K562 (cell line): ENCODE data around the gene PNMA8C. TPM values are rescaled to one million over a fixed set of nuclear protein-coding genes. Genes with fewer than 3 reads are reported as not detected.

ENCODE experiments used
- ATAC-seq: fragments of 200-7000 bp; cut with Tn5 transposase; 3 replicates; pipeline ENCODE4 v1.9.1; 2020; ENCODE audit warnings: moderate library complexity
- BruUV-seq: library from RNA; stranded (reverse); fragments of 400-500 nt; replicated peaks from 2 replicates; lab custom pipeline; 2021; lab: Mats Ljungman, UMichigan
- CTCF ChIA-PET: fragments of 300-600 bp; formaldehyde crosslinking; extraction: SDS; loops from one replicate; lab custom pipeline; 2021; ENCODE audit warnings: low intra/inter-chr PET ratio; lab: Yijun Ruan, JAX
- POLR2A ChIA-PET: fragments of 300-600, 350-650 bp; sonication (Branson Sonifier 250); formaldehyde crosslinking; extraction: SDS; loops from one replicate; lab custom pipeline; 2021; ENCODE audit warnings: antibody characterized with exemption, inconsistent platforms; lab: Yijun Ruan, JAX
- DNase-seq, 4 experiments: peaks; one replicate each; pipeline versions ENCODE4 v3.0.0 to v3.0.0-alpha.2; 2011 to 2018; ENCODE audit warnings: low spot score in 3 of 4, mixed read lengths in 3 of 4; ENCODE audit errors: extremely low read depth in 1 of 4
- FAIRE-seq: peaks from 2 replicates; lab custom pipeline; 2011; peaks lifted over from hg19 to GRCh38; lab: Jason Lieb, UNC
- H2AFZ ChIP-seq: 2 replicates; pipeline ENCODE4 v1.6.0; 2011; ENCODE audit warnings: low read depth, low read length, control low read depth, inconsistent platforms
- H3K27ac ChIP-seq: fragments of 200-600 bp; 3 replicates; pipeline ENCODE4 v1.8.0; 2011; ENCODE audit warnings: low read depth, mild to moderate bottlenecking, control low read depth, inconsistent platforms, low read length, moderate library complexity, mixed read lengths; ENCODE audit errors: extremely low read depth
- H3K27me3 ChIP-seq, 2 experiments: fragments of 300-600 bp in 1 of 2; 2 replicates in 1 of 2; 3 replicates in 1 of 2; pipeline versions ENCODE4 v1.6.0 to v1.8.0; 2011; ENCODE audit warnings: inconsistent platforms in 2 of 2, low read length in 2 of 2, mild to moderate bottlenecking in 1 of 2, mixed read lengths in 1 of 2, moderate library complexity in 1 of 2; ENCODE audit not compliant: control insufficient read depth in 2 of 2, insufficient read depth in 2 of 2
- H3K36me3 ChIP-seq: fragments of 300-600 bp; 3 replicates; pipeline ENCODE4 v1.8.0; 2011; ENCODE audit warnings: mild to moderate bottlenecking, low read length, inconsistent platforms; ENCODE audit not compliant: control insufficient read depth, insufficient read depth
- H3K4me1 ChIP-seq, 2 experiments: fragments of 200-600 bp in 1 of 2; replicated peaks in 1 of 2; 2 replicates in 1 of 2; 3 replicates in 1 of 2; pipeline versions ENCODE4 v1.5.1 to v1.8.0; 2011; ENCODE audit warnings: inconsistent platforms in 2 of 2, low read length in 2 of 2, mild to moderate bottlenecking in 1 of 2, mixed read lengths in 1 of 2, moderate library complexity in 1 of 2; ENCODE audit not compliant: control insufficient read depth in 2 of 2, insufficient read depth in 2 of 2
- H3K4me2 ChIP-seq: 2 replicates; pipeline ENCODE4 v1.6.1; 2011; ENCODE audit warnings: low read length, control low read depth, inconsistent platforms, mixed read lengths; ENCODE audit not compliant: insufficient read depth
- H3K4me3 ChIP-seq: fragments of 200-600 bp; sonication (generic), shearing (Covaris generic); 2 replicates; pipeline ENCODE4 v1.5.1; 2016; ENCODE audit warnings: control low read depth, inconsistent platforms
- H3K79me2 ChIP-seq: fragments of 200-600 bp; 3 replicates; pipeline ENCODE4 v1.8.0; 2011; ENCODE audit warnings: low read length, inconsistent platforms; ENCODE audit not compliant: control insufficient read depth, insufficient read depth
- H3K9ac ChIP-seq, 2 experiments: 2 replicates each; pipeline versions ENCODE4 v1.6.0 to v1.6.1; 2011; ENCODE audit warnings: low read depth in 2 of 2, low read length in 2 of 2, control low read depth in 1 of 2, inconsistent platforms in 1 of 2, mild to moderate bottlenecking in 1 of 2, mixed read lengths in 1 of 2; ENCODE audit not compliant: insufficient read depth in 1 of 2
- H3K9me1 ChIP-seq: one replicate; pipeline ENCODE4 v1.6.0; 2011; ENCODE audit warnings: inconsistent platforms, mild to moderate bottlenecking, low read length, moderate library complexity; ENCODE audit not compliant: control insufficient read depth, insufficient read depth
- H3K9me3 ChIP-seq: replicated peaks from 2 replicates; pipeline ENCODE4 v1.5.1; 2011; ENCODE audit warnings: low read depth, low read length, inconsistent platforms; ENCODE audit not compliant: control insufficient read depth, insufficient read depth
- H4K20me1 ChIP-seq: replicated peaks from 2 replicates; pipeline ENCODE4 v1.6.1; 2011; ENCODE audit warnings: low read length, inconsistent platforms, mixed read lengths; ENCODE audit not compliant: control insufficient read depth, insufficient read depth
- BMI1 ChIP-seq: fragments of 150-350 bp; IDR thresholded peaks from 2 replicates; pipeline ENCODE4 v1.6.1; 2014; ENCODE audit warnings: low read length
- DLX4 ChIP-seq: fragments of 250-450 bp; sonication (Bioruptor Pico); IDR thresholded peaks from 2 replicates; pipeline ENCODE4 v1.6.1; 2021; ENCODE audit warnings: mild to moderate bottlenecking
- ELF2 ChIP-seq: fragments of 250-450 bp; sonication (Bioruptor Pico); IDR thresholded peaks from 2 replicates; pipeline ENCODE4 v1.5.0; 2021; ENCODE audit warnings: mild to moderate bottlenecking
- EP400 ChIP-seq: fragments of 450-650 bp; IDR thresholded peaks from 2 replicates; pipeline ENCODE4 v1.6.1; 2017; ENCODE audit warnings: antibody characterized with exemption, mild to moderate bottlenecking, moderate library complexity
- HMBOX1 ChIP-seq: sonication (generic); IDR thresholded peaks from 2 replicates; pipeline ENCODE4 v1.6.1; 2016
- JUNB ChIP-seq: fragments of 450-650 bp; formaldehyde crosslinking; conservative IDR thresholded peaks from 2 replicates; pipeline ENCODE4 v1.4.0; 2020; ENCODE audit warnings: mild to moderate bottlenecking
- L3MBTL2 ChIP-seq: fragments of 450-650 bp; IDR thresholded peaks from 2 replicates; pipeline ENCODE4 v1.6.1; 2016; ENCODE audit warnings: mild to moderate bottlenecking, moderate library complexity
- MAX ChIP-seq: sonication (generic); formaldehyde crosslinking; IDR thresholded peaks from 2 replicates; pipeline ENCODE4 v1.9.0; 2022; ENCODE audit warnings: mild to moderate bottlenecking, missing genetic modification reagents
- POLR2H ChIP-seq: IDR thresholded peaks from 2 replicates; pipeline ENCODE4 v1.6.1; 2016; ENCODE audit warnings: missing genetic modification characterization, low read depth, mild to moderate bottlenecking, control low read depth, missing compliant biosample characterization, moderate library complexity
- RB1 ChIP-seq: fragments of 450-650 bp; IDR thresholded peaks from 2 replicates; pipeline ENCODE4 v1.6.1; 2017; ENCODE audit warnings: low read depth, mild to moderate bottlenecking
- SMAD4 ChIP-seq: fragments of 250-450 bp; sonication (Bioruptor Pico); conservative IDR thresholded peaks from 2 replicates; pipeline ENCODE4 v1.8.0; 2021; ENCODE audit warnings: inconsistent platforms, mild to moderate bottlenecking, moderate library complexity
- ZNF561 ChIP-seq: fragments of 450-650 bp; formaldehyde crosslinking; conservative IDR thresholded peaks from 2 replicates; pipeline ENCODE4 v1.4.0; 2020; ENCODE audit warnings: mild to moderate bottlenecking, moderate library complexity
- ZNF79 ChIP-seq: fragments of 250-450 bp; sonication (Bioruptor Pico); IDR thresholded peaks from 2 replicates; pipeline ENCODE4 v1.4.0; 2020; ENCODE audit warnings: low read depth, mild to moderate bottlenecking, moderate library complexity
- WGBS: fragments of 100-300 bp; shearing (Covaris generic); methylation state at CpG from one replicate; pipeline ENCODE4 v1.1.6; 2016; ENCODE audit warnings: low coverage, mixed read lengths; ENCODE audit not compliant: insufficient coverage; ENCODE audit errors: missing lambda C conversion rate; 5-methylcytosine and 5-hydroxymethylcytosine counted together
- in situ Hi-C: fragments of 300-500 bp; cut with MboI; formaldehyde crosslinking; loops from 4 replicates; pipeline ENCODE4 v1.15.0; 2018; ENCODE audit warnings: inconsistent platforms, mixed read lengths
- intact Hi-C: fragments of 100-400 bp; cut with micrococcal nuclease; formaldehyde crosslinking; loops from 2 replicates; pipeline ENCODE4 v1.14.2; 2022
- polyA plus RNA-seq, 8 experiments: library from polyadenylated mRNA; depleted of rRNA in 4 of 8; stranded (reverse) in 5 of 8; unstranded in 3 of 8; fragments of >200 nt; fragmentation: Nextera tagmentation in 2 of 8; fragmentation: Illumina TruSeq in 1 of 8; extraction: Ambion mirVana in 2 of 8; extraction: Trizol in 1 of 8; gene quantifications; 2 replicates each; pipeline versions ENCODE4 v1.2.1 to v1.2.3, GENCODE V29; 2011 to 2014; ENCODE audit warnings: inconsistent platforms in 1 of 8, missing spikeins in 1 of 8
- total RNA-seq, 7 experiments: library from RNA; depleted of rRNA in 6 of 7; stranded (reverse); fragments of >200 nt in 6 of 7; fragmentation: Illumina TruSeq in 2 of 7; extraction: Trizol in 2 of 7; gene quantifications; 2 replicates each; pipeline versions ENCODE4 v1.2.1 to v1.2.3, GENCODE V29; 2011 to 2021; ENCODE audit warnings: low replicate concordance in 1 of 7
- TF ChIP-seq, protein P1 (sequence below): fragments of 450-650 bp; IDR thresholded peaks from 2 replicates; pipeline ENCODE4 v1.6.1; 2014; ENCODE audit warnings: low read depth, mild to moderate bottlenecking, moderate library complexity, borderline replicate concordance
- TF ChIP-seq, protein P2 (sequence below): IDR thresholded peaks from 2 replicates; pipeline ENCODE4 v1.6.1; 2016; ENCODE audit warnings: missing genetic modification characterization, missing compliant biosample characterization

PNMA8C gene
- total and polyA plus RNA-seq, 9 of the 15 experiments (the other 6 are each of a cell fraction or from before 2014, with no cell fraction given) = 0.04 to 0.05 (median 0.05) TPM; not detected in 6

- Histone ChIP-seq H3K4me3 (no peak overlapping the region), H3K36me3 (peaks cover under 1% of the 10 kb centered on the region; the same call in 2 of the 3 replicates), H3K9ac (peak overlapping the region; percentile 24 to 78; a peak in 3 of 4 replicates), H3K4me1 (peaks cover 16 to 28% of the 10 kb centered on the region in 2 experiments), H3K79me2 (no peaks in the 10 kb centered on the region; the same call in 2 of the 3 replicates), H2AFZ (peak overlapping the region; percentile 88), H3K4me2 (peak overlapping the region; percentile 54; the same call in 1 of the 2 replicates), H3K9me1 (no peaks in the 10 kb centered on the region), H3K9me3 (no peaks in the 10 kb centered on the region), H3K27me3 (no peaks in the 10 kb centered on the region), H4K20me1 (no peaks in the 10 kb centered on the region), H3K27ac (peak overlapping the region; percentile 37; the same call in 2 of the 3 replicates)
- peak; percentile 57 for FAIRE-seq
- BruUV-seq = no TSS peak
- peak; percentile 63 to 84 (median 75) for DNase-seq
- in situ Hi-C loops = no loop called here
- ChIA-PET POLR2A (interaction anchor here (0.6 to 2.4 kb wide), 5 partner anchors 8 to 385 kb away, joined by 3 to 9 read pairs (median 3); partner anchors contain the start of gene CCDC8), CTCF (interaction anchor here (0.7 to 13.2 kb wide), 3 partner anchors 77 to 108 kb away, joined by 3 to 325 read pairs (median 7); no protein-coding TSS in a partner anchor)
- ATAC-seq = peak; percentile 91
- intact Hi-C loops = loop anchor here (2.0 kb wide), 1 partner anchor 28 kb away; no protein-coding TSS in a partner anchor
- WGBS = 22% methylated on average over 36 of the region's 41 CpGs
- TF ChIP-seq L3MBTL2 = peak; percentile 83
- TF ChIP-seq RB1 = no peak
- TF ChIP-seq, protein P1, sequence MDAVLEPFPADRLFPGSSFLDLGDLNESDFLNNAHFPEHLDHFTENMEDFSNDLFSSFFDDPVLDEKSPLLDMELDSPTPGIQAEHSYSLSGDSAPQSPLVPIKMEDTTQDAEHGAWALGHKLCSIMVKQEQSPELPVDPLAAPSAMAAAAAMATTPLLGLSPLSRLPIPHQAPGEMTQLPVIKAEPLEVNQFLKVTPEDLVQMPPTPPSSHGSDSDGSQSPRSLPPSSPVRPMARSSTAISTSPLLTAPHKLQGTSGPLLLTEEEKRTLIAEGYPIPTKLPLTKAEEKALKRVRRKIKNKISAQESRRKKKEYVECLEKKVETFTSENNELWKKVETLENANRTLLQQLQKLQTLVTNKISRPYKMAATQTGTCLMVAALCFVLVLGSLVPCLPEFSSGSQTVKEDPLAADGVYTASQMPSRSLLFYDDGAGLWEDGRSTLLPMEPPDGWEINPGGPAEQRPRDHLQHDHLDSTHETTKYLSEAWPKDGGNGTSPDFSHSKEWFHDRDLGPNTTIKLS = peak; percentile 40; the same call in 1 of the 2 replicates
- TF ChIP-seq BMI1 = no peak
- no peak for TF ChIP-seq ZNF79
- TF ChIP-seq POLR2H (tag) = no peak
- peak; percentile 22; the same call in 1 of the 2 replicates for TF ChIP-seq EP400
- TF ChIP-seq, protein P2, sequence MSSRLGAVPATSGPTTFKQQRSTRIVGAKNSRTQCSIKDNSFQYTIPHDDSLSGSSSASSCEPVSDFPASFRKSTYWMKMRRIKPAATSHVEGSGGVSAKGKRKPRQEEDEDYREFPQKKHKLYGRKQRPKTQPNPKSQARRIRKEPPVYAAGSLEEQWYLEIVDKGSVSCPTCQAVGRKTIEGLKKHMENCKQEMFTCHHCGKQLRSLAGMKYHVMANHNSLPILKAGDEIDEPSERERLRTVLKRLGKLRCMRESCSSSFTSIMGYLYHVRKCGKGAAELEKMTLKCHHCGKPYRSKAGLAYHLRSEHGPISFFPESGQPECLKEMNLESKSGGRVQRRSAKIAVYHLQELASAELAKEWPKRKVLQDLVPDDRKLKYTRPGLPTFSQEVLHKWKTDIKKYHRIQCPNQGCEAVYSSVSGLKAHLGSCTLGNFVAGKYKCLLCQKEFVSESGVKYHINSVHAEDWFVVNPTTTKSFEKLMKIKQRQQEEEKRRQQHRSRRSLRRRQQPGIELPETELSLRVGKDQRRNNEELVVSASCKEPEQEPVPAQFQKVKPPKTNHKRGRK = no peak
- 0 out of 2 replicates have a peak, but pooled peaks have one; percentile 12 for TF ChIP-seq ELF2 (CRISPR knock-in tag)
- TF ChIP-seq HMBOX1 = no peak
- TF ChIP-seq MAX (CRISPR knock-in tag) = peak; percentile 63; the same call in 1 of the 2 replicates
- TF ChIP-seq SMAD4 (CRISPR knock-in tag) = 0 out of 2 replicates have a peak, but pooled peaks have one; percentile 34
- TF ChIP-seq DLX4 (CRISPR knock-in tag) = no peak
- TF ChIP-seq ZNF561 = no peak
- no peak for TF ChIP-seq JUNB (CRISPR knock-in tag)
Observed at GRCh38 chr19:46404753-46405468, 23.8 kb downstream of the PNMA8C start.
